Erythroblast (primary cell): ENCODE measurements around the gene TSNAX.

ENCODE experiments used
- GATA1 ChIP-seq: IDR thresholded peaks from 2 replicates; pipeline ENCODE4 v1.6.1; 2011; ENCODE audit warnings: low read depth, mild to moderate bottlenecking, control low read depth, low read length, moderate library complexity
- POLR2A ChIP-seq: IDR thresholded peaks from 2 replicates; pipeline ENCODE4 v1.6.1; 2011; ENCODE audit warnings: mild to moderate bottlenecking, low read length

- TF ChIP-seq POLR2A (no peak), GATA1 (no peak)
These were observed 20.0 kb upstream of the TSNAX start for GRCh38 chr1:231508497-231508896.
